ENCODE measurements around the gene SNTB2.

Gene SNTB2

DNA sequence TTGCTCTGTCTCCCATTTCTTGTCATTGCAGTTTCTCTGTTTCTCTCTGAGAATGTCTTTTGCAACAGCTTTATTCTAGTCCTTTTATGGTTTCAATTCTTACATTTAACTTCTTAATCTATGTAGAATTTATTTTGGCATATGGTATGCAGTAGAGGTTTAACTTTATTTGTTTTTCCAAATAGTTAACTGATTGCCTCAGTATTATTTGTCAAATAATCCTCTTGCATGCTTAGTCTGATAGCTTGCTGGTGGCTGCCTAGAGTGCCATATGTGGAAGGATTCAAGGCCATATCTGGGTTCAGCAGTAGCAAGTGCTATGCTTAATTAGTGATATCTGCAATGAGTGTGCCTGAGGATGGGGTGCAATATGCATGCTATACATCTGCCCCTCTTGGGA lies 6.9 kb downstream of the SNTB2 start:
- TF ChIP-seq, protein P1, sequence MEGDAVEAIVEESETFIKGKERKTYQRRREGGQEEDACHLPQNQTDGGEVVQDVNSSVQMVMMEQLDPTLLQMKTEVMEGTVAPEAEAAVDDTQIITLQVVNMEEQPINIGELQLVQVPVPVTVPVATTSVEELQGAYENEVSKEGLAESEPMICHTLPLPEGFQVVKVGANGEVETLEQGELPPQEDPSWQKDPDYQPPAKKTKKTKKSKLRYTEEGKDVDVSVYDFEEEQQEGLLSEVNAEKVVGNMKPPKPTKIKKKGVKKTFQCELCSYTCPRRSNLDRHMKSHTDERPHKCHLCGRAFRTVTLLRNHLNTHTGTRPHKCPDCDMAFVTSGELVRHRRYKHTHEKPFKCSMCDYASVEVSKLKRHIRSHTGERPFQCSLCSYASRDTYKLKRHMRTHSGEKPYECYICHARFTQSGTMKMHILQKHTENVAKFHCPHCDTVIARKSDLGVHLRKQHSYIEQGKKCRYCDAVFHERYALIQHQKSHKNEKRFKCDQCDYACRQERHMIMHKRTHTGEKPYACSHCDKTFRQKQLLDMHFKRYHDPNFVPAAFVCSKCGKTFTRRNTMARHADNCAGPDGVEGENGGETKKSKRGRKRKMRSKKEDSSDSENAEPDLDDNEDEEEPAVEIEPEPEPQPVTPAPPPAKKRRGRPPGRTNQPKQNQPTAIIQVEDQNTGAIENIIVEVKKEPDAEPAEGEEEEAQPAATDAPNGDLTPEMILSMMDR (IDR thresholded peaks at IDR 0.05; ENCODE audit: extremely low read depth, missing control alignments), result no peak
- no peak for DNase-seq (ENCODE audit: low spot score)

DNA sequence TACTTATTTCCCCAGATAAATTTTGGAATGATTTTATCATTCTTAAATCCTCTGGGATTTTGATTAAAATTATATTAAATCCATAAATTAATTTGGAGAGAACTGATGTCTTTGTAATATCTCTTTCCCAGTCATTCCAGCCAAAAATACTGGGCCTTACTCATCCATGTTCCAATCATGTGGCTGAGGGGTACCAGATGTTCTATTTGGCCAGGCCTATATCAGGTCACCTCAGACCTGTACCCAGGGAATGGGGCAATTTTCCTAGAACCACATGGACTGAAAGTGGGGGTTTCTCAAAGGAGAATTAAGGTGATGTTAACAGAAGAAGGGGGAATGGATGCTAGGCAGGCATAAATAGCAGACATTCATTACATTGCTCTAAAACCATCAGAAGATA lies 7.5 kb downstream of the SNTB2 start:
- DNase-seq (ENCODE audit: low spot score), result no peak
- TF ChIP-seq, protein P1 (IDR thresholded peaks at IDR 0.05; ENCODE audit: extremely low read depth, missing control alignments), result no peak

DNA sequence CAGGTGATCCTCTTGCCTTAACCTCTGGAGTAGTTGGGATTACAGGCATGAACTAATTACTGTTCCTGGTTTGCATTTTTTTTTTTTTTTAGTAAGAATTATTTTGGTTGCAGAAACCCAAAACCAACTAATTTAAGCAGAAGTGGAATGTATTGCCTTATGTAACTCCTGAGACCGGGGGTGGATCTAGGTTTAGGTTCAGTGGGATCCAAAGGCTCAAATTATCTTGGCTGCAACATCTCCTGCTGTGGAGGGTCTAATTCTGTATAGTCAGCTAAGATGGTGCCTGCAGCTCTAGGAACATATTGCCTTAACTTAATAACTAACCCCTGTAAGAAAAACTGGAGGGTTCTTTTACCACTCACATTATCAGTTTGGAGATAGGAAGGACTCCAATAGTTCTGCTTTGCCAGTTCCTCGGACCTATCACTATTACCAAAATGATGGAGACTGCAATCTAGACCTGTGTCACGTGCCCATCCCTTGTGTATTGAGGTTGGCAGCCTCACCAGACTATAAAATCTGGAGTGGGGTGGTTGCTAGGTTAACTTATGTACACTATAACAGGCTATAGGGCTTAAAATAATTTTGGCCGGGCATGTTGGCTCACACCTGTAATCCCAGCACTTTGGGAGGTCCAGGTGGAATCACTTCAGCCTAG lies 8.5 kb downstream of the SNTB2 start:
- DNase-seq (ENCODE audit: low spot score), result no peak
- TF ChIP-seq, protein P1 (IDR thresholded peaks at IDR 0.05; ENCODE audit: extremely low read depth, missing control alignments), result no peak

DNA sequence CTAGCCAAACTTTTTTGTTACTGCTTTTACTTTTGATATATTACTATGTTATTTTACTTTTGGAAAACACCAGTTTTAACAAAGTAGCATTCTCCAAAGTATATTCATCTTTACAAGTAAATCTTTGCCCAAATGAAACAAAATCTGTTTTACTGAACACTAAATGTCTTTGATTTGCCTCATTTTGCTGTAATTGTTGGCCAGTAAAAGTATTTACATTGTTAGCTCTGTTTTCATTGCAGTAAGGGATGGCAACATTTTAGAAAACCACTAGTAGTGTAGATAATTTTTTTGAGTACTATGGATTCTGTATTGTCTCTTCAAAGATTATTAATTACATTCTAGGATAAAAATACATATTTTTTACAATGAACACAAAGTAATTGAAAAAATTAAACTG lies 10.6 kb downstream of the SNTB2 start:
- TF ChIP-seq, protein P1 (IDR thresholded peaks at IDR 0.05; ENCODE audit: extremely low read depth, missing control alignments), result no peak

DNA sequence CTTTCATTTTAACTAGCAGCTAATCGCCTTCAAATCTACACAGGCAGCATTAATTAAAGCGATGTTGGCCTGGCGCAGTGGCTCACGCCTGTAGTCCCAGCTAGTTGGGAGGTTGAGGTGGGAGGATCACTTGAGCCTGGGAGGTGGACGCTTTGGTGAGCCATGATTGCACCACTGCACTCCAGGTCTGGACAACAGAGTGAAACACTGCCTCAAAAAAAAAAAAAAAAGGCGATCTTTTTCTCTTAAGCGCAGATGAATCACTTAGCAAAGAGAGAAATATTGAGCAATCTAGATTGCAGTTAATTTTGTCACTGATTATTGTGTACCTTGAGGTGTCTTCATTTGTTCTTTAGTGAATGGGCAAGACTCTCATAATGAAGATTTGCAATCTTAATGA lies 12.4 kb downstream of the SNTB2 start:
- DNase-seq (ENCODE audit: low spot score), result no peak
- TF ChIP-seq, protein P1 (IDR thresholded peaks at IDR 0.05; ENCODE audit: extremely low read depth, missing control alignments), result no peak

More for the DNA sequence above, 10.6 kb downstream of the SNTB2 start:
- no peak for DNase-seq (ENCODE audit: low spot score)

DNA sequence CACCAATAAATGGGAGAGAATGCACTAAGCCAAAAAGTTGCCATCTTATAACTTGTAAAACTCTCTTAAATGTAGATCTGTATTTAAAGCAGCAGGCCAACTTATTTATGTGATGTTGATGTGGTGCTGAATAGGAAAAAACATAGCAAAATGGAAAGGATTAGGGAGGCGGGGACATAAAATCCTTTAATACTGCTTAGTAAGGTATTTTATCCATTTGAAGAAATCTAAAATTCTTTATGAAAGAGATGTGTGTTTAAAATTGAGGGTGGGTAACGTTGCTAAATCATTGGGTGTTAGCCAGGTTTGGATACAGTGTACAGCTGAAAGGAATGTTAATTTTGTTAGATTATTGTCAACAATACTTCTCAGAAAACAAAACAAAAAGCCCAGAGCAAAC lies 14.3 kb downstream of the SNTB2 start:
- DNase-seq (ENCODE audit: low spot score), result no peak
- TF ChIP-seq, protein P1 (IDR thresholded peaks at IDR 0.05; ENCODE audit: extremely low read depth, missing control alignments), result no peak

DNA sequence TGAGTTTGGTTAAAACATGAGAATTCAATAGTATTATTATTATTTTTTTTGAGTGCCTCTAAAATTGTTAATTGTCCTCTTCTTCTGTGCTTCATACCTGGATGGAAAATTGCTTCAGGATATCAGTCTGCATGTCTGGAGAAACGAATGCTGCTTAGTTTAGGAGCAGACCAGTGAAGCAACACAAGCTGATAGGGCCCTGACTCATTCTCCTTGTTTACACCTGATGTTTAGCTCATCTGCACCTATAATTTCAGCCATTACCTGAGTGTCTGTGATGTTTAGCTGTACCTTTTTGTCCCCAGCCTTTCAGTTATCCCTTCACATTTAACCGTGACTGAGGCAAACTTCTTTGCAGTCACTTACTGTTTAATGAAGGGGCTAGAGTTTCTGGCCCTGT lies 14.8 kb downstream of the SNTB2 start:
- no peak for DNase-seq (ENCODE audit: low spot score)
- TF ChIP-seq, protein P1 (IDR thresholded peaks at IDR 0.05; ENCODE audit: extremely low read depth, missing control alignments), result no peak

All from GM20000 (cell line).